GM13976 (cell line): ENCODE data around the gene SLC2A13.
"Not testable (repeated sequence)": the region's sequence is repeated elsewhere in the genome, so short reads cannot be mapped to it uniquely, and the experiment has no call there.

ENCODE experiments used
- DNase-seq: peaks from one replicate; pipeline ENCODE4 v3.0.0; 2012; ENCODE audit warnings: low spot score
- in situ Hi-C: fragments of 300-500 bp; cut with MboI; formaldehyde crosslinking; loops from one replicate; pipeline ENCODE4 v1.12.0; 2022; ENCODE audit warnings: low sequenced_read_pairs, mixed read lengths, inconsistent platforms; ENCODE audit not compliant: unreplicated experiment
- TF ChIP-seq, protein P1 (sequence below): IDR thresholded peaks from 2 replicates; pipeline ENCODE4 v1.5.1; 2012; ENCODE audit warnings: borderline replicate concordance, mild to moderate bottlenecking; ENCODE audit not compliant: insufficient read depth; ENCODE audit errors: extremely low read depth, missing control alignments, control extremely low read depth

SLC2A13 gene

DNA sequence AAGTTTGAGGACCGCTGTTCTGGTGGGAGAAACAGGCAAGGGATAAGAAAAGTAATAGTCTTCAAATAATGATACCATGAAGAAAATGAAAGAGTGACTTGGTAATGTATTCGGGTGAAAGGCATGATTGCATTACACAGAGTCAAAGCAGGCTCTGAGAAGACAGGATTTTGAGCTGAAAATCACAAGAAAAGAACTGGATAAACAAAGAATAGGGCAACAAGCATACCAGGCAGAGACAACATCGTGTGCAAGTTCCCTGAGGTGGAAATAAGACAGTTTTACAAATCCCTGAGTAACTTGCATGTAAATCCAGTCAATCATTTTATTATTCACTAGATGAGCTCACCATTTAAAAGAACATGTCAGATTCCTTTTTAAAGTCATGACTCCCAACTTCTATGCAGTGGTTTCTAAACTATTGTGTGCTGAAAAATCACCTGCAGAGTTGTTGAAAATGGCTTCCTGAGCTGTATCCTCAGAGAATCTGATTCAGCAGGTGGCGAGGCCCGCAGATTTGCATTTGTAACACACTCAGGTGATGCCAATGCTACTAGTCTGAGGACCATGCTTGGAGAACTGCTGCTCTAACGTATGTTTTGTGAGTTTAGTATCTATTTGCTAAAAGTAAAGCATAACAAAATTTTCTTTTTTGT, 353.3 kb downstream of the SLC2A13 start:
- in situ Hi-C loops = loop anchor here (25.0 kb wide), 1 partner anchor 360 kb away; the partner anchor contains the start of gene SLC2A13
- TF ChIP-seq, protein P1, sequence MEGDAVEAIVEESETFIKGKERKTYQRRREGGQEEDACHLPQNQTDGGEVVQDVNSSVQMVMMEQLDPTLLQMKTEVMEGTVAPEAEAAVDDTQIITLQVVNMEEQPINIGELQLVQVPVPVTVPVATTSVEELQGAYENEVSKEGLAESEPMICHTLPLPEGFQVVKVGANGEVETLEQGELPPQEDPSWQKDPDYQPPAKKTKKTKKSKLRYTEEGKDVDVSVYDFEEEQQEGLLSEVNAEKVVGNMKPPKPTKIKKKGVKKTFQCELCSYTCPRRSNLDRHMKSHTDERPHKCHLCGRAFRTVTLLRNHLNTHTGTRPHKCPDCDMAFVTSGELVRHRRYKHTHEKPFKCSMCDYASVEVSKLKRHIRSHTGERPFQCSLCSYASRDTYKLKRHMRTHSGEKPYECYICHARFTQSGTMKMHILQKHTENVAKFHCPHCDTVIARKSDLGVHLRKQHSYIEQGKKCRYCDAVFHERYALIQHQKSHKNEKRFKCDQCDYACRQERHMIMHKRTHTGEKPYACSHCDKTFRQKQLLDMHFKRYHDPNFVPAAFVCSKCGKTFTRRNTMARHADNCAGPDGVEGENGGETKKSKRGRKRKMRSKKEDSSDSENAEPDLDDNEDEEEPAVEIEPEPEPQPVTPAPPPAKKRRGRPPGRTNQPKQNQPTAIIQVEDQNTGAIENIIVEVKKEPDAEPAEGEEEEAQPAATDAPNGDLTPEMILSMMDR = no peak
- no peak for DNase-seq

DNA sequence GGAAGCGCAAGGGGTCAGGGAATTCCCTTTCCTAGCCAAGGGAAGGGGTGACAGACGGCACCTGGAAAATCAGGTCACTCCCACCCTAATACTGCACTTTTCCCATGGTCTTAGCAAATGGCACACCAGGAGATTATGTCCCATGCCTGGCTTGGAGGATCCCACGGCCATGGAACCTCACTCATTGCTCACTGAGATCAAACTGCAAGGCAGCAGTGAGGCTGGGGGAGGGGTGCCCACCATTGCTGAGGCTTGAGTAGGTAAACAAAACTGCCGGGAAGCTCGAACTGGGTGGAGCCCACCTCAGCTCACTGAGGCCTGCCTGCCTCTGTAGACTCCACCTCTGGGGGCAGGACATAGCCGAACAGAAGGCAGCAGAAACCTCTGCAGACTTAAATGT, 359.7 kb downstream of the SLC2A13 start:
- DNase-seq, in situ Hi-C loops: not testable (repeated sequence)

DNA sequence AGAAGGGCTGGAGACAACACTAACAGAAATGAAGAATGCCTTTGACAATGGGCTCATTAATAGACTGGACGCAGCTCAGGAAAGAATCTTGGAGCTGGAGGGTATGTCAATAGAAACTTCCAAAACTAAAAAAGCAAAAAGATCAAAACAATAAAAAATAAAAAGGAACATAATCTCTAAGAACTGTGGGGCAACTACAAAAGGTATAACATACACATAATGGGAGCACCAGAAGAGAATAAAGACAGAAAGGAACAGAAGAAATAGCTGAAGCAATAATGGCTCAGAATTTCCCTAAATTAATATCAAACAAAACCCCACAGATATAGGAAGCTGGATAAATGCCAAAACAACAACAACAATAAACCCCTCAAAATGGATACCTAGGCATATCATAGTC, 362.2 kb downstream of the SLC2A13 start:
- no peak for DNase-seq
- in situ Hi-C loops = no loop called here
- TF ChIP-seq, protein P1 = no peak

DNA sequence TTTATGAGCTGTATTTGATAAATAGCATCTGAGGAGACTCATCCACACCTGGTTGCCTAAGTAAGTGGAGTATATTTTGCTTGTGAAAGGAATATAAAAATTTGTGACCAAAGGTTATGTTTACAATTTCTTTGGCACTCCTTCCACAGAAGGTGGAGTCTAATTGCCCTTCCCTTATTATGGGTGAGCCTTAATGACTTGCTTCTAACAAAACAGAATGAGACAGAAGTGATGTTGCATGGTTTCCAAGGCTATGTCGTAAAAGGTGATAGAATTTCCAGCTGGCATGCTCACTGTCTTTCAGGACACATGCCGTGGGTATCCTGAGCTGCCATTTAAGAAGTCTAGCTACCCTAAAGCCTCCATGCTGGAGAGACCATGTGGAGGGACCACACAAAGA, 369.5 kb downstream of the SLC2A13 start:
- TF ChIP-seq, protein P1 = no peak
- in situ Hi-C loops = no loop called here
- DNase-seq = no peak

DNA sequence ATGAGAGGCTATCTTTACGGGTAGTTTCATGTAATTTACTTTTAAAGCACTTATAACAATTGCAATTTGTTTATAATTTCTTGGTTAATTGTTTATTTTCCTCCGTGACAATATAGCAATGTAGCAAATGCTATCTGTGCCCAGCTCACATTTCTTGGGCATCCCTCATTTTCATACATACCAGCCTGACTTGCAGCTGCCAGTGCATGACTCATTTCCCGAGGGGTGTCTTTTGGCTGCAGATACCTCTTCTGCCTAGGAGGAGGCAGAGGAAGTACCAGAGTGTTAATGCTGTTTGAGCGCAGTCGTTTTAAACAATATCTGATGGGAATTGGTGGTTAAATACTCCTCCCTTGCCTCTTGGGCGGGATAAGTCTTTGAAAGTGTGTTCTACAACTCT, 382.1 kb downstream of the SLC2A13 start:
- no peak for DNase-seq
- TF ChIP-seq, protein P1 = no peak
- in situ Hi-C loops = no loop called here

DNA sequence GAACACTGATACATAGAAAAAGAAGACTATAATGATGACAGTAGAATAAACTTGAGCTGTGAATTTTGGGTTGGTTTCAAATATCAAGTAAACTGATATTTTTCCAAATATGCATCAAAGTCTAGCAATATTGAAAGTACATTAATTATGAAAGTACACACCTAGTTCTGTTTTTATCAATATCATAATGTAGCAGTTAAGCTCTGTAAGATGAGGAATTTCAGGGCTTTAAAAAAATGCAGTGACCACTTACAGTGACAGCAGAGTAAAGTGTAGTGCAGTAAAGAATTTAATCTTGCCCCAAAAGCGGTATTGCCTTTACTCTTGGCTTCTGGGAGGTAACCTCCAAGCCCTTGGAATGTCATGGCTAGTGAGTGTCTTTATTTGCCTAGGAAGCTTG, 383.4 kb downstream of the SLC2A13 start:
- DNase-seq = no peak
- in situ Hi-C loops = no loop called here
- TF ChIP-seq, protein P1 = no peak

DNA sequence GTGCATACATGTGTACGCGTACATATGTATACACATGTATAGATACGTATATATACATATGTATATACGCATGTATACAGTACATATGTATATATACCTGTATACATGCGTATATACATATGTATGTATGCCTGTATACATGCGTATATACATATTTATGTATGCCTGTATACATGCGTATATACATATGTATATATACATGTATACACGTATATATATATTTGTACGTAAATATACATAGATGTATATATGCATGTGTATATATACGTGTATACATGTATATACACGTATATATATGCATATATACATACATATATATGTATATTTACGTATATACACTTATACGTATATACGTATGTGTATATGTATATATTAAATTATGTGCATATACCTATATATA, 392.3 kb downstream of the SLC2A13 start:
- TF ChIP-seq, protein P1 = no peak
- in situ Hi-C loops = no loop called here

More for the DNA sequence above, 392.3 kb downstream of the SLC2A13 start:
- no peak for DNase-seq
